Upper lobe of left lung (tissue), 6 donors: Measurements from ENCODE around the gene ULK4. TPM values are rescaled to one million over a fixed set of nuclear protein-coding genes. Genes with fewer than 3 reads are reported as not detected.
"Not testable (repeated sequence)": the region's sequence is repeated elsewhere in the genome, so short reads cannot be mapped to it uniquely, and the experiment has no call there.

Source experiments
- ATAC-seq, 2 donors: fragments of 200-7000 bp; cut with Tn5 transposase; one replicate each; pipeline ENCODE4 v1.9.1; 2022; ENCODE audit warnings: mild to moderate bottlenecking in 2 of 2, moderate library complexity in 2 of 2; ENCODE audit not compliant: low FRiP score in 2 of 2
- DNase-seq, 2 donors: peaks; one replicate each; pipeline ENCODE4 v3.0.0-alpha.2; 2019 to 2020
- H3K27ac ChIP-seq, 4 donors: fragments of 200-600 bp; sonication (generic); one replicate each; pipeline ENCODE4 v1.5.1; 2016 to 2019
- H3K27me3 ChIP-seq, 4 donors: fragments of 200-600 bp; sonication (generic); one replicate each; pipeline ENCODE4 v1.5.1; 2017 to 2019
- H3K36me3 ChIP-seq, 4 donors: fragments of 200-600 bp; sonication (generic); one replicate each; pipeline ENCODE4 v1.5.1; 2016 to 2019
- H3K4me1 ChIP-seq, 4 donors: fragments of 200-600 bp; sonication (generic); one replicate each; pipeline ENCODE4 v1.5.1; 2018 to 2019
- H3K4me3 ChIP-seq, 4 donors: fragments of 200-600 bp; sonication (generic); one replicate each; pipeline ENCODE4 v1.5.1; 2017 to 2019; ENCODE audit warnings: mild to moderate bottlenecking in 2 of 4, moderate library complexity in 1 of 4
- H3K9me3 ChIP-seq, 4 donors: fragments of 200-600 bp; sonication (generic); one replicate each; pipeline ENCODE4 v1.5.1; 2018 to 2019
- CTCF ChIP-seq, 6 experiments: fragments of 450-650 bp in 4 of 6; fragments of 200-600 bp in 2 of 6; sonication (generic) in 2 of 6; IDR thresholded peaks; one replicate each; pipeline ENCODE4 v1.5.1; 2016 to 2019; ENCODE audit warnings: antibody characterized with exemption in 6 of 6
- EP300 ChIP-seq, 4 donors: sonication (generic); formaldehyde crosslinking; IDR thresholded peaks; one replicate each; pipeline ENCODE4 v1.5.1; 2017; ENCODE audit warnings: antibody characterized with exemption in 4 of 4, control low read depth in 2 of 4
- POLR2A ChIP-seq, 4 donors: fragments of 450-650 bp; IDR thresholded peaks; one replicate each; pipeline ENCODE4 v1.5.1; 2016 to 2017; ENCODE audit warnings: antibody characterized with exemption in 4 of 4, mild to moderate bottlenecking in 2 of 4
- POLR2AphosphoS5 ChIP-seq, 2 donors: sonication (generic); formaldehyde crosslinking; IDR thresholded peaks; one replicate each; pipeline ENCODE4 v1.5.1; 2017; ENCODE audit warnings: antibody characterized with exemption in 2 of 2
- WGBS, 2 donors: methylation state at CpG; one replicate each; pipeline ENCODE4 v1.1.5; 2017 to 2018; 5-methylcytosine and 5-hydroxymethylcytosine counted together
- total RNA-seq, 6 donors: library from RNA; depleted of rRNA in 4 of 6; stranded (reverse); fragments of >200 nt in 4 of 6; gene quantifications; one replicate each; pipeline versions ENCODE4 v1.1.0 to v1.2.1, GENCODE V29; 2016 to 2021
- donor health status: DM: no; HTN: no; CAD: no; lungs with moderate emphysema.
- donor health status: DM: no; HTN: yes; CAD: no; lungs with severe emphysema.

ULK4 gene
- total RNA-seq, 6 donors from 2014 or later: 9.4 to 76.5 (median 28.1) TPM

GRCh38 chr3:41682382-41682781, 279.5 kb downstream of the ULK4 start:
- Histone ChIP-seq H3K4me1 (peaks cover 0 to 4% (median 0%) of the 10 kb centered on the region in 4 donors), H3K27ac (no peak overlapping the region), H3K36me3 (no peaks in the 10 kb centered on the region), H3K9me3 (no peaks in the 10 kb centered on the region), H3K27me3 (no peaks in the 10 kb centered on the region), H3K4me3 (no peak overlapping the region)
- no peak for TF ChIP-seq POLR2A (IDR thresholded peaks at IDR 0.05)
- no peak for TF ChIP-seq CTCF (IDR thresholded peaks at IDR 0.05)
- TF ChIP-seq EP300 (IDR thresholded peaks at IDR 0.05): no peak
- no peak for TF ChIP-seq POLR2AphosphoS5 (IDR thresholded peaks at IDR 0.05)
- no peak for DNase-seq
- no peak for ATAC-seq
- 90 to 94% methylated on average over 3 of the region's 3 CpGs for WGBS, 2 donors

- Histone ChIP-seq H3K27ac (no peak overlapping the region), H3K36me3 (no peaks in the 10 kb centered on the region), H3K4me1 (peaks cover 0 to 4% (median 0%) of the 10 kb centered on the region in 4 donors), H3K9me3 (no peaks in the 10 kb centered on the region), H3K27me3 (no peaks in the 10 kb centered on the region), H3K4me3 (peak overlapping the region in 1 of 4 donors; percentile 13)
- ATAC-seq (peak; percentile 68 to 72), DNase-seq (no peak)
- TF ChIP-seq POLR2A (IDR thresholded peaks at IDR 0.05) (peak in 1 of 4 donors; percentile 17), CTCF (IDR thresholded peaks at IDR 0.05) (no peak), EP300 (IDR thresholded peaks at IDR 0.05) (peak in 2 of 4 donors; percentile 44 to 77), POLR2AphosphoS5 (IDR thresholded peaks at IDR 0.05) (peak in 1 of 2 donors; percentile 63)
- WGBS, 2 donors: 55% methylated on average over 3 of the region's 3 CpGs
Measured at GRCh38 chr3:41681479-41681878, 280.4 kb downstream of the ULK4 start.

- H3K9me3 ChIP-seq: no peaks in the 10 kb centered on the region
- no peak for TF ChIP-seq EP300 (IDR thresholded peaks at IDR 0.05)
- TF ChIP-seq POLR2A (IDR thresholded peaks at IDR 0.05): no peak
- TF ChIP-seq CTCF (IDR thresholded peaks at IDR 0.05): no peak
- TF ChIP-seq POLR2AphosphoS5 (IDR thresholded peaks at IDR 0.05): no peak
- 100% methylated on average over 1 of the region's 1 CpG for WGBS, 2 donors
- H3K27ac ChIP-seq: no peak overlapping the region
- H3K36me3 ChIP-seq: no peaks in the 10 kb centered on the region
- no peak overlapping the region for H3K4me3 ChIP-seq
- H3K4me1 ChIP-seq: peaks cover 0 to 4% (median 0%) of the 10 kb centered on the region in 4 donors
- DNase-seq (no peak), ATAC-seq (no peak)
- H3K27me3 ChIP-seq: no peaks in the 10 kb centered on the region
Measured at GRCh38 chr3:41679374-41679773, 282.5 kb downstream of the ULK4 start.

- not testable (repeated sequence) for H3K27ac ChIP-seq, H3K36me3 ChIP-seq, H3K9me3 ChIP-seq, DNase-seq, ATAC-seq, H3K4me1 ChIP-seq, H3K27me3 ChIP-seq, H3K4me3 ChIP-seq
- WGBS, 2 donors: 93 to 99% methylated on average over 7 of the region's 7 CpGs
Measured at GRCh38 chr3:41675102-41675501, 286.8 kb downstream of the ULK4 start.

GRCh38 chr3:41674449-41674848, 287.5 kb downstream of the ULK4 start:
- H3K36me3 ChIP-seq: no peaks in the 10 kb centered on the region
- peaks cover 0 to 4% (median 0%) of the 10 kb centered on the region in 4 donors for H3K9me3 ChIP-seq
- no peak overlapping the region for H3K27ac ChIP-seq
- ATAC-seq (no peak), DNase-seq (no peak)
- H3K4me3 ChIP-seq: no peak overlapping the region
- no peaks in the 10 kb centered on the region for H3K27me3 ChIP-seq
- no peaks in the 10 kb centered on the region for H3K4me1 ChIP-seq
- TF ChIP-seq POLR2AphosphoS5 (IDR thresholded peaks at IDR 0.05): no peak
- no peak for TF ChIP-seq POLR2A (IDR thresholded peaks at IDR 0.05)
- TF ChIP-seq CTCF (IDR thresholded peaks at IDR 0.05): no peak
- no peak for TF ChIP-seq EP300 (IDR thresholded peaks at IDR 0.05)
- 87 to 89% methylated on average over 4 of the region's 4 CpGs for WGBS, 2 donors
